LNCaP clone FGC (cell line): ENCODE measurements around the gene TIMM29.
"Not testable (repeated sequence)": the region's sequence is repeated elsewhere in the genome, so short reads cannot be mapped to it uniquely, and the experiment has no call there.

Experiments used
- DNase-seq: peaks from one replicate; pipeline ENCODE4 v3.0.0-alpha.2; 2011; ENCODE audit warnings: low read depth
- H3K4me3 ChIP-seq: 2 replicates; pipeline ENCODE4 v1.5.1; 2011; ENCODE audit warnings: mild to moderate bottlenecking, low read depth, low read length, control low read depth
- CTCF ChIP-seq: IDR thresholded peaks from 2 replicates; pipeline ENCODE4 v1.5.1; 2012; ENCODE audit warnings: mild to moderate bottlenecking; ENCODE audit not compliant: control insufficient read depth, insufficient read depth; ENCODE audit errors: extremely low read depth

The TIMM29 gene

DNA sequence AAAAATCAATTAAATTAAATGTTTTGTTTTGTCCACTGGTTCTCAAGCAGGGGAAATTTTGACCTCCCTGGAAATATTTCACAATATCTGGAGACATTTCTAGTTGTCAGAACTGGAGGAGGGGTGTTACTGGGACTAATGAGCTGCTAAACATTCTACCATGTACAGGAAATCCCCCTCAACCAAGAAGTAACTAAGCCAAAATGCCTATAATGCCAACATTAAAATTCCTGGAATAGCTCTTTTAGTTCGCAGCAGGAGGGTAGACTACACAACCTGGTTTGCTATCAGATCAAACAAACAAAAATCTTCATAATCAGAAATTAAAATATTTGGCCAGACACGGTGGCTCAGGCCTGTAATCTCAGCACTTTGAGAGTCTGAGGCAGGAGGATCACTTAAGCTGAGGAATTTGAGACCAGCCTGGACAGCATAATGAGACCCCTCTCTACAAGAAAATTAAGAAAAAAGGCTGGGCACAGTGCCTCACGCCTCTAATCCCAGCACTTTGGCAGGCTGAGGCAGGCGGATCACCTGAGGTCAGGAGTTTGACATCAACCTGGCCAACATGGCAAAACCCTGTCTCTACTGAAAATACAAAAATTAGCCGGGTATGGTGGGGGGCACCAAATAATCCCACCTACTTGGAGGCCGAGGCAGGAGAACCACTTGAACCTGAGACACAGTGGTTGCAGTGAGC lies 18.5 kb downstream of the TIMM29 start:
- TF ChIP-seq CTCF = no peak
- no peak for DNase-seq
- no peak overlapping the region for H3K4me3 ChIP-seq

DNA sequence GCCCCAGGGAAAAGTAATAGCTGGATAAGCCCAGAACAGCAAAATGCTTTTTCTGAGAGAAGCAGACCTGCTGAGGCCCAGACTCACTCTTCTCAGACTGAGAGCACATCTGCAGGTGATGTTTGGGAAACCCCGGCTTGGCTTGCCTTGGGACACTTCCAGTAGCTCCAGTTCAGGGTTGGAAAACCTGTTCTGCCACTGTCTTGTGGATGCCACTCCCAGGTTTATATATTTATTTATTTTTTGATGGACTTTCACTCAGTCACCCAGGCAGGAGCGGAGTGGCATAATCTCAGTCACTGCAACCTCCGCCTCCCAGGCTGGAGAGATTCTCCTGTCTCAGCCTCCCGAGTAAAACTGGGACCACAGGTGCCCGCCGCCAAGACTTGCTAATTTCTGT lies 24.2 kb downstream of the TIMM29 start:
- no peak overlapping the region for H3K4me3 ChIP-seq
- peak; percentile 88 for DNase-seq
- no peak for TF ChIP-seq CTCF

GRCh38 chr19:10959277-10959968 lies 30.8 kb downstream of the TIMM29 start:
- peak overlapping the region; percentile 83 for H3K4me3 ChIP-seq
- DNase-seq = not testable (repeated sequence)

DNA sequence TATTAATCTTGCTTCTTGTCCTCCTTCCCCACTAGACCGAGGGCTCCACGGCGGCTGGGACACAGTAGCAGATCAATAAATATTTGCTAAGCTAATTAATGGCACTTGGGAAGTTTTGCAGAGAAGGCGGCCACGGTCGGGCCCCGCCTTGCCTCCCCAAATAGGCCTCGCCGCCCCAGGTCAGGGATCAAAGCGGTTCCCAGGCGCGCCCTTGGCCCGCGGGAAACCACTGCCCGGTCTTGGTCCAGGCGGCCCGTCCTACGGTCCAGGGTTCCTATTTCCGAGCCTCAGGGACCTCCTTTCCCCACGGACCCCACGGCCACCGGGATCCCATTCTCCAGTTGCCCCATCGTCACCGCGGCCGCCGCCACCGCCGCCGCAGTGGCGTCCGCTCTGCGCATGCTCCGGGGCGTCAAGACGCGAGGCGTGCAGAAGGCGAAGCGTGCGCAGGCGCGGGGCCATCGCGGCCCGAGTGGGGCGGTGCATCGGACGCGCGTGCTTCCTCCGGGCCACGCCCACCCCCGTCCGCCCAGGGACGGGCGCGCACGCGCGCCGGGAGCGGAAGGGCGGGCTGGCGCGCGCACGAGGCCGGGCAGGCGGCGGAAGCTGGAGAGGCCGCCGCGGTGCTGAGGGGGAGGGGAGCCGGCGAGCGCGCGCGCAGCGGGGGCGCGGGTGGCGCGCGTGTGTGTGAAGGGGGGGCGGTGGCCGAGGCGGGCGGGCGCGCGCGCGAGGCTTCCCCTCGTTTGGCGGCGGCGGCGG lies 31.9 kb downstream of the TIMM29 start, which contains the start of gene SMARCA4:
SMARCA4 (plus strand) TSS at position 717 of the 759 bp plus-strand sequence. CDS start 23,122 bp downstream, outside the sequence.
- peak; percentile 84 for DNase-seq
- peak within 1 kb of the TSS; percentile 97 for H3K4me3 ChIP-seq
- no peak for TF ChIP-seq CTCF

DNA sequence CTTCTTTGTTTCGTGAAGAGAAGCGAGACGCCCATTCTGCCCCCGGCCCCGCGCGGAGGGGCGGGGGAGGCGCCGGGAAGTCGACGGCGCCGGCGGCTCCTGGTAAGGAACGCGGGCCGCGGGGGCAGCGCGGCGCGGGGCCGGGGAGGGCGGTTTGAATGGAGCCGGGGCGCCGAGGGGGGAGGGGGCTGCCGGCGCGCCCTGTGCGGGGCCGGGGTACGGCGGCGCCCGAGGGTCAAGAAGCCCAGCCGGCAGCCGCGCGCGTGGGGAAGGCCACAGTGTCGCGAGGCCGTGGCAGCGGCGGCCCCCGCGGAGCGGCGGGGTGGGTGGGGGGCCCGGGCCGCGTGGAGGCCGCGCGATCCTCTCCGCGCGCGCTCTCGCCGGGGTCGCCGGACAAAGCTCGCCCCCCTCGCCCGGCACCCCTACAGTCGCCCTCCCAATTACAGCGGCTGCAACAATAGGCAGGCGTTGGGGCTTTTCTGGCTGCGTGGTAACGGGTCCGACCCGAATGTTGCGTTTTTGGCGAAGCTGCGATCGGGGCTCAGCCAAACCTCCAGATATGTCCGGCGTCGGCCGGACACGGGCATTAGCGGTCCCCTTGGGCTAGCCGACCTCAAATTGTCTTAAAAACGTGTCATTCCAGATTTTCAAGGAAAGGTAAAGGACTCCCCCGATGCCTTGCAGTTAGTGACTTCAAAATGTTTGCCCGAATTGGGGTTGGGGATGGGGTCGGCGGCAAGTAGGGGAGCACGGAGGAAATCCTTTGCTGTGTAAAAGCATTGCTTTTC lies 32.7 kb downstream of the TIMM29 start:
- TF ChIP-seq CTCF = no peak
- H3K4me3 ChIP-seq = peak overlapping the region; percentile 97
- no peak for DNase-seq

DNA sequence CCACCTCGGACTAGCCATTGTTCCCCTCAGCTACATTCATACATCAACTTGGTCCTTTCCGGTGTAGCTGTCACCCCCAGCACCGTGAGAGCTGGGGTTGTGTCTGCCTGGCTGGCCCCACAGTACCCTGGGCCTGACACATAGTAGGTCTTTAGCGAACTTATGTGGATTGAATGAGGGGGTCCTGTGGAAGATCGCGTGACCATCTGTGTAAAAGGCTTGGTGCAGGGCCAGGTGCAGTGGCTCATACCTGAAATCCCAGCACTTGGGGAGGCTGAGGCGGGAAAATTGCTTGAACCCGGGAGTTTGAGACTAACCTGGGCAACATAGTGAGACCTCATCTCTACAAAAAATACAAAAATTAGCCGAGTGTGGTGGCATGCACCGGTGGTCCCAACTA lies 34.3 kb downstream of the TIMM29 start:
- DNase-seq = no peak
- TF ChIP-seq CTCF = no peak
- H3K4me3 ChIP-seq = peak overlapping the region; percentile 97; the same call in 1 of the 2 replicates
